SK-N-SH (cell line): ENCODE measurements around the gene AVPR2. TPM values are rescaled to one million over a fixed set of nuclear protein-coding genes. Genes with fewer than 3 reads are reported as not detected.

Source experiments
- CTCF ChIA-PET: fragments of 300-600, 350-600 bp; formaldehyde crosslinking; extraction: SDS; loops from one replicate; lab custom pipeline; 2021; lab: Yijun Ruan, JAX
- POLR2A ChIA-PET: fragments of 350-600 bp; sonication (Branson Sonifier 250); formaldehyde crosslinking; extraction: SDS; loops from one replicate; lab custom pipeline; 2020; ENCODE audit warnings: antibody characterized with exemption, inconsistent platforms; lab: Yijun Ruan, JAX
- DNase-seq: peaks from one replicate; pipeline ENCODE4 v3.0.0; 2012
- H2AFZ ChIP-seq: fragments of 200-600 bp; sonication (generic); 2 replicates; pipeline ENCODE4 v1.8.1; 2016; ENCODE audit warnings: antibody characterized with exemption, mild to moderate bottlenecking, low read depth
- H3F3A ChIP-seq: fragments of 200-600 bp; sonication (generic); replicated peaks from 2 replicates; pipeline ENCODE3; 2016; ENCODE audit warnings: antibody characterized with exemption, mild to moderate bottlenecking; ENCODE audit not compliant: insufficient read depth
- H3K27ac ChIP-seq, 2 experiments: fragments of 200-500 bp in 1 of 2; fragments of 200-600 bp in 1 of 2; sonication (Bioruptor generic) in 1 of 2; sonication (generic), shearing (Covaris generic) in 1 of 2; 2 replicates each; pipeline versions ENCODE4 v1.5.1 to v1.6.1; 2014 to 2016; ENCODE audit warnings: low read depth in 2 of 2, inconsistent platforms in 1 of 2, low read length in 1 of 2, mild to moderate bottlenecking in 1 of 2, mixed read lengths in 1 of 2
- H3K27me3 ChIP-seq: fragments of 200-600 bp; sonication (generic), shearing (Covaris generic); 2 replicates; pipeline ENCODE4 v1.6.1; 2016; ENCODE audit warnings: mixed run types; ENCODE audit not compliant: insufficient read depth
- H3K36me3 ChIP-seq, 2 experiments: fragments of 200-500 bp in 1 of 2; fragments of 200-600 bp in 1 of 2; sonication (Bioruptor generic) in 1 of 2; sonication (generic) in 1 of 2; replicated peaks in 1 of 2; 2 replicates each; pipeline versions ENCODE3 to v1.5.1; 2014 to 2016; ENCODE audit warnings: low read length in 1 of 2, mild to moderate bottlenecking in 1 of 2; ENCODE audit not compliant: insufficient read depth in 2 of 2, control insufficient read depth in 1 of 2
- H3K4me1 ChIP-seq, 2 experiments: fragments of 200-500 bp in 1 of 2; fragments of 200-600 bp in 1 of 2; sonication (Bioruptor generic) in 1 of 2; sonication (generic), shearing (Covaris generic) in 1 of 2; 2 replicates each; pipeline versions ENCODE4 v1.5.1 to v1.6.1; 2014 to 2016; ENCODE audit warnings: low read depth in 1 of 2, low read length in 1 of 2, mixed run types in 1 of 2; ENCODE audit not compliant: insufficient read depth in 2 of 2, control insufficient read depth in 1 of 2
- H3K4me2 ChIP-seq: fragments of 200-600 bp; sonication (generic), shearing (Covaris generic); 2 replicates; pipeline ENCODE4 v1.6.1; 2017; ENCODE audit warnings: mixed run types
- H3K4me3 ChIP-seq, 2 experiments: fragments of 200-500 bp in 1 of 2; fragments of 200-600 bp in 1 of 2; sonication (Bioruptor generic) in 1 of 2; sonication (generic), shearing (Covaris generic) in 1 of 2; 2 replicates each; pipeline versions ENCODE4 v1.5.1 to v1.8.1; 2014 to 2016; ENCODE audit warnings: low read depth in 2 of 2, inconsistent platforms in 1 of 2, low read length in 1 of 2, mild to moderate bottlenecking in 1 of 2, mixed read lengths in 1 of 2, moderate library complexity in 1 of 2
- H3K79me2 ChIP-seq: fragments of 200-600 bp; sonication (generic); 2 replicates; pipeline ENCODE4 v1.8.1; 2017; ENCODE audit warnings: mild to moderate bottlenecking; ENCODE audit not compliant: insufficient read depth
- H3K9ac ChIP-seq: fragments of 200-600 bp; sonication (generic); 2 replicates; pipeline ENCODE4 v1.6.1; 2017; ENCODE audit warnings: mixed run types
- H3K9me2 ChIP-seq: fragments of 200-600 bp; sonication (generic); 2 replicates; pipeline ENCODE4 v1.6.1; 2017; ENCODE audit warnings: mixed run types
- H3K9me3 ChIP-seq: fragments of 200-600 bp; sonication (generic); 2 replicates; pipeline ENCODE4 v1.6.1; 2017; ENCODE audit warnings: mixed run types, mild to moderate bottlenecking, moderate library complexity
- H4K20me1 ChIP-seq: fragments of 200-600 bp; sonication (generic); 2 replicates; pipeline ENCODE4 v1.6.1; 2017; ENCODE audit warnings: mild to moderate bottlenecking, mixed run types; ENCODE audit not compliant: insufficient read depth
- EP300 ChIP-seq, 2 experiments: IDR thresholded peaks; 2 replicates each; pipeline versions ENCODE4 v1.4.0 to v1.6.1; 2012; ENCODE audit warnings: borderline replicate concordance in 1 of 2, low read depth in 1 of 2, low read length in 1 of 2
- FOSL2 ChIP-seq: IDR thresholded peaks from 2 replicates; pipeline ENCODE4 v1.4.0; 2012; ENCODE audit warnings: low read depth, mild to moderate bottlenecking, moderate library complexity, borderline replicate concordance
- FOXM1 ChIP-seq: IDR thresholded peaks from 2 replicates; pipeline ENCODE4 v1.4.0; 2012; ENCODE audit warnings: low read depth, mild to moderate bottlenecking
- JUND ChIP-seq: IDR thresholded peaks from 2 replicates; pipeline ENCODE4 v1.4.0; 2012
- NRF1 ChIP-seq: IDR thresholded peaks from 2 replicates; pipeline ENCODE4 v1.6.1; 2012; ENCODE audit warnings: low read depth, mild to moderate bottlenecking, low read length
- POLR2AphosphoS5 ChIP-seq: IDR thresholded peaks from 2 replicates; pipeline ENCODE4 v1.6.1; 2012; ENCODE audit warnings: low read depth, low read length
- RFX5 ChIP-seq: IDR thresholded peaks from 2 replicates; pipeline ENCODE4 v1.6.1; 2012; ENCODE audit warnings: mild to moderate bottlenecking, improper control_type of control experiment, low read length
- SMC3 ChIP-seq: IDR thresholded peaks from 2 replicates; pipeline ENCODE4 v1.6.1; 2012; ENCODE audit warnings: low read depth, low read length, improper control_type of control experiment
- TAF1 ChIP-seq: IDR thresholded peaks from 2 replicates; pipeline ENCODE4 v1.6.1; 2012; ENCODE audit warnings: low read depth, mild to moderate bottlenecking, low read length, moderate library complexity, borderline replicate concordance
- USF1 ChIP-seq: IDR thresholded peaks from 2 replicates; pipeline ENCODE4 v1.4.0; 2012; ENCODE audit warnings: low read depth, borderline replicate concordance
- YY1 ChIP-seq: IDR thresholded peaks from 2 replicates; pipeline ENCODE4 v1.4.0; 2012; ENCODE audit warnings: low read depth, mild to moderate bottlenecking
- WGBS: methylation state at CpG from one replicate; pipeline ENCODE4 v1.1.6; 2017; ENCODE audit warnings: low lambda C conversion rate; 5-methylcytosine and 5-hydroxymethylcytosine counted together
- polyA plus RNA-seq, 3 experiments: library from polyadenylated mRNA; depleted of rRNA; stranded (reverse); fragments of >200 nt; gene quantifications; 2 replicates each; pipeline ENCODE4 v1.2.3, GENCODE V29; 2012

Gene AVPR2
- polyA plus RNA-seq, 1 of the 3 experiments (the other 2 are of a cell fraction) = not detected

- H3K36me3 ChIP-seq = peaks cover 0 to 2% of the 10 kb centered on the region in 2 experiments
- TF ChIP-seq EP300 (IDR thresholded peaks at IDR 0.05; ENCODE audit: borderline replicate concordance in 1 of 2, low read depth in 1 of 2, low read length in 1 of 2) = no peak
- TF ChIP-seq, all 33 proteins: peak for 0
- Histone ChIP-seq H3K27me3 (peaks cover 2% of the 10 kb centered on the region; the same call in 1 of the 2 replicates), H3K9me2 (no peaks in the 10 kb centered on the region), H3K79me2 (no peaks in the 10 kb centered on the region), H3F3A (peaks cover 3% of the 10 kb centered on the region), H3K27ac (no peak overlapping the region), H3K9ac (no peak overlapping the region), H2AFZ (no peak overlapping the region), H3K4me1 (peaks cover 0 to 2% of the 10 kb centered on the region in 2 experiments; a peak in 1 of 4 replicates), H3K9me3 (no peaks in the 10 kb centered on the region), H4K20me1 (0 out of 2 replicates have a peak, but pooled peaks cover 4% of the 10 kb centered on the region), H3K4me3 (no peak overlapping the region), H3K4me2 (no peak overlapping the region)
- CTCF ChIA-PET = interaction anchor here (0.6 to 2.7 kb wide), 4 partner anchors 19 to 178 kb away, joined by 3 to 15 read pairs (median 4); partner anchors contain the start of gene PLXNB3
- POLR2A ChIA-PET = no interaction called here
- 81% methylated on average over 15 of the region's 23 CpGs for WGBS
- DNase-seq = no peak
Observed at GRCh38 chrX:153941336-153942252, 37.1 kb downstream of the AVPR2 start.

- H3K79me2 ChIP-seq = no peaks in the 10 kb centered on the region
- ChIA-PET CTCF (interaction anchor here (1.1 to 11.8 kb wide), 5 partner anchors 8 to 180 kb away, joined by 3 to 271 read pairs (median 134); partner anchors contain the start of genes ARHGAP4, HCFC1, NAA10 and PLXNB3), POLR2A (interaction anchor here (1.2 kb wide), 1 partner anchor 17 kb away, joined by 9 read pairs; no protein-coding TSS in a partner anchor)
- H3K27ac ChIP-seq = no peak within 1 kb of the TSS
- peak; percentile 70 for DNase-seq
- H3K9me3 ChIP-seq = no peaks in the 10 kb centered on the region
- H3K4me3 ChIP-seq = peak within 1 kb of the TSS in 1 of 2 experiments; percentile 21; a peak in 1 of 4 replicates
- no peaks in the 10 kb centered on the region for H3K27me3 ChIP-seq
- TF ChIP-seq TAF1 (no peak), USF1 (no peak), RFX5 (no peak), JUND (no peak), POLR2AphosphoS5 (no peak), EP300 (IDR thresholded peaks at IDR 0.05; ENCODE audit: borderline replicate concordance in 1 of 2, low read depth in 1 of 2, low read length in 1 of 2) (no peak), FOXM1 (no peak), SMC3 (no peak), YY1 (no peak), NRF1 (no peak), FOSL2 (no peak)
- H2AFZ ChIP-seq = no peak within 1 kb of the TSS
- 8% methylated on average over 2 of the region's 31 CpGs for WGBS
- peaks cover 17% of the 10 kb centered on the region for H3F3A ChIP-seq
- H3K9ac ChIP-seq = no peak within 1 kb of the TSS
- peaks cover 0 to 19% of the 10 kb centered on the region in 2 experiments for H3K36me3 ChIP-seq
- 0 out of 2 replicates have a peak, but pooled peaks cover 9% of the 10 kb centered on the region for H4K20me1 ChIP-seq
- peaks cover 0 to 2% of the 10 kb centered on the region in 2 experiments; a peak in 1 of 4 replicates for H3K4me1 ChIP-seq
- no peak within 1 kb of the TSS for H3K4me2 ChIP-seq
- H3K9me2 ChIP-seq = no peaks in the 10 kb centered on the region
Observed at GRCh38 chrX:153944140-153944799, 39.8 kb downstream of the AVPR2 start, which contains the start of gene RENBP. RENBP (minus strand) TSS chrX:153944643; CDS start chrX:153944610, 33 bp downstream.
